ENCODE results near the gene PGAM2.

The PGAM2 gene

DNA sequence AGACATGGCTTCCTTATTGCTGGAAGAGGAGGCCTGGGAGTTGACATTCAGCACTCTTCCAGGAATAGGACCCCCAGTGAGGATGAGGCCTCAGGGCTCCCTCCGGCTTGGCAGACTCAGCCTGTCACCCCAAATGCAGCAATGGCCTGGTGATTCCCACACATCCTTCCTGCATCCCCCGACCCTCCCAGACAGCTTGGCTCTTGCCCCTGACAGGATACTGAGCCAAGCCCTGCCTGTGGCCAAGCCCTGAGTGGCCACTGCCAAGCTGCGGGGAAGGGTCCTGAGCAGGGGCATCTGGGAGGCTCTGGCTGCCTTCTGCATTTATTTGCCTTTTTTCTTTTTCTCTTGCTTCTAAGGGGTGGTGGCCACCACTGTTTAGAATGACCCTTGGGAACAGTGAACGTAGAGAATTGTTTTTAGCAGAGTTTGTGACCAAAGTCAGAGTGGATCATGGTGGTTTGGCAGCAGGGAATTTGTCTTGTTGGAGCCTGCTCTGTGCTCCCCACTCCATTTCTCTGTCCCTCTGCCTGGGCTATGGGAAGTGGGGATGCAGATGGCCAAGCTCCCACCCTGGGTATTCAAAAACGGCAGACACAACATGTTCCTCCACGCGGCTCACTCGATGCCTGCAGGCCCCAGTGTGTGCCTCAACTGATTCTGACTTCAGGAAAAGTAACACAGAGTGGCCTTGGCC, 4.3 kb downstream of the PGAM2 start:
- TF ChIP-seq GATA3 (IDR thresholded peaks at IDR 0.05; ENCODE audit: low read depth, low read length) = no peak
- TF ChIP-seq GATA2 (IDR thresholded peaks at IDR 0.05; ENCODE audit: low read depth, low read length) = no peak

DNA sequence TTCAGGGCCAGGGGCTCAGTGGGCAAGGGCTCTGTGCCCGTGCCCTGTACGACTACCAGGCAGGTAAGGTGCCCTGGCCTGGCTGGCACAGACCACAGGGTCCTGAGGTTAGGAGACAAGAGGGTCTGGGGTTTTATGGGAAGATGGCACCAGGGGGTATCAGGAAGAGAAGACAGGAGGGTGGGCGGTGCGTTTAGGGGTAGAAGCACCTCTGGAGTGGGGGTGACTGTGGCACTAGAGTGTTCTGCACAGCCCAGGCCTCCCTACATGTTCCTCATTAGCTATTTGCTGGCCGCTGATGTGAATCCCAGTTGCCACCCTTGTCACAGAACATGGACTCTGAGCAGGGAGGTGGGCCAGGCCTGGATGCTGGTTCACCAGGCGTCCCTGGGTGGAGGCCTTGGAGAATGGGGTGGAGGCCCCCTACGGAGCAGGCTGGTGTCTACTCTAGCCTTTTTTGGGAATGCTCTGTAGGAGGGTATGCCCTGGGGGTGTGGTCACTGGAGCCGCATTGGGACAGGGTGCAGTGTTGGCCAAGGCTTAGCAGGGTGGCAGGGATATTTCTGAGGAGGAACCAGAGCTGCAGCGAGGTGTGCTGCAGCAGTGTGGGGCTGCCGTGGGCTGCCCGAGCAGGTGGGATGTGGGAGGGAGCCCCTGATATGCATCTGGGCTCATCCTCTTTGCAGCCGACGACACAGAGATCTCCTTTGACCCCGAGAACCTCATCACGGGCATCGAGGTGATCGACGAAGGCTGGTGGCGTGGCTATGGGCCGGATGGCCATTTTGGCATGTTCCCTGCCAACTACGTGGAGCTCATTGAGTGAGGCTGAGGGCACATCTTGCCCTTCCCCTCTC, 5.0 kb downstream of the PGAM2 start:
- no peak for TF ChIP-seq GATA2 (IDR thresholded peaks at IDR 0.05; ENCODE audit: low read depth, low read length)
- TF ChIP-seq GATA3 (IDR thresholded peaks at IDR 0.05; ENCODE audit: low read depth, low read length) = no peak

DNA sequence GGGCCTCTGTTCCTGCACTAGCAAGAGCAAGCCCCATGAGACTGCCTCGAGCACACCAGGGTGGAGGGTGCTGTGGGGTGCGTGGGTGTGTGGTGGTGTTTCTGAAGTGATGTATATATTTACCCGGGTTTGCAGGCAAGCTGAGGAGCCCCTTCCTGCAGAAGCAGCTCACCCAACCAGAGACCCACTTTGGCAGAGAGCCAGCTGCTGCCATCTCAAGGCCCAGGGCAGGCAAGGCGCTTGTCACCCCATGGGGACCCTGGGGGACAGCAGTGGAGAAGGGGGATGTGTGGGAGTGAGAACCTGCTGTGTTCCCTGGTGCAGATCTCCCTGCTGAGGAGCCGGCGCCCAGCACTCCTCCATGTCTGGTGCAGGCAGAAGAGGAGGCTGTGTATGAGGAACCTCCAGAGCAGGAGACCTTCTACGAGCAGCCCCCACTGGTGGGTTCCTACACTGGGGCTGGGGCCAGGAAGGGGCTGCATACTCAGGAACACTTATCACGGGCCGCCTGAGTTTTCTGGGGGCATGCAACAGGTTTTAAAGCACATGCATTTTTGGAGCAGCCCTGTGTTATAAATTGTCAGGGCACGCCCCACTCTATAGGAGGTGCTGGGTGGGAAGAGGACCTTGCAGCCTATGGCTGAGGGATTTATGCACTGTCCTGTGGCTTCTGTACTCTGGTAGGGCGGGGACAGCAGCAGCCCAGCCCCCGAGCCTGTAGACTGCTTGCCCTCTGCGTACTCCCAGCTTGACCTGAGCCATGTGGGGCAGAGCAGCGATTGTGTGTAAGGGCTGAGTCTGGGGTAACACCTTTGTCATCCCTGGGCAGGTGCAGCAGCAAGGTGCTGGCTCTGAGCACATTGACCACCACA, 5.9 kb downstream of the PGAM2 start:
- TF ChIP-seq GATA2 (IDR thresholded peaks at IDR 0.05; ENCODE audit: low read depth, low read length) = no peak
- TF ChIP-seq GATA3 (IDR thresholded peaks at IDR 0.05; ENCODE audit: low read depth, low read length) = no peak

DNA sequence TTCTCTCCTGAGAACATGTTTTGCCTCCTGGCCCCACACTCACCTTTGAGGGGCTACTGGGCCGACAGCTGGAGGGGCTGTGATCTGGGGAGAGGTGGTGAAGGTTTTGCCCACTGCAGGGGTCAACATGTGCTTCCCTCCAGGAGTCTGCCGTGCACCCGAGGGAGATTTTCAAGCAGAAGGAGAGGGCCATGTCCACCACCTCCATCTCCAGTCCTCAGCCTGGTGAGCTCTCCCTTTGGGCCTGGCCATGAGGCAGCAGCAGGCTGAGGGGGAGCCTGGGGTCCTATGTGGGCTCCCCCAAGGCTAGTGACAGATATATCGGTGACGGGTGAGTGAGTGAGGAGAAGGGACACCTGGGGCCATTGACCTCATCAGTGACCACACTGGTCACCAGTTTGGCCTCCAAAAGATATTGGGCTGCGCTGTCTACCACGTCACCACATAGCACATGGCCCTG, 6.6 kb downstream of the PGAM2 start:
- TF ChIP-seq GATA2 (IDR thresholded peaks at IDR 0.05; ENCODE audit: low read depth, low read length) = no peak

DNA sequence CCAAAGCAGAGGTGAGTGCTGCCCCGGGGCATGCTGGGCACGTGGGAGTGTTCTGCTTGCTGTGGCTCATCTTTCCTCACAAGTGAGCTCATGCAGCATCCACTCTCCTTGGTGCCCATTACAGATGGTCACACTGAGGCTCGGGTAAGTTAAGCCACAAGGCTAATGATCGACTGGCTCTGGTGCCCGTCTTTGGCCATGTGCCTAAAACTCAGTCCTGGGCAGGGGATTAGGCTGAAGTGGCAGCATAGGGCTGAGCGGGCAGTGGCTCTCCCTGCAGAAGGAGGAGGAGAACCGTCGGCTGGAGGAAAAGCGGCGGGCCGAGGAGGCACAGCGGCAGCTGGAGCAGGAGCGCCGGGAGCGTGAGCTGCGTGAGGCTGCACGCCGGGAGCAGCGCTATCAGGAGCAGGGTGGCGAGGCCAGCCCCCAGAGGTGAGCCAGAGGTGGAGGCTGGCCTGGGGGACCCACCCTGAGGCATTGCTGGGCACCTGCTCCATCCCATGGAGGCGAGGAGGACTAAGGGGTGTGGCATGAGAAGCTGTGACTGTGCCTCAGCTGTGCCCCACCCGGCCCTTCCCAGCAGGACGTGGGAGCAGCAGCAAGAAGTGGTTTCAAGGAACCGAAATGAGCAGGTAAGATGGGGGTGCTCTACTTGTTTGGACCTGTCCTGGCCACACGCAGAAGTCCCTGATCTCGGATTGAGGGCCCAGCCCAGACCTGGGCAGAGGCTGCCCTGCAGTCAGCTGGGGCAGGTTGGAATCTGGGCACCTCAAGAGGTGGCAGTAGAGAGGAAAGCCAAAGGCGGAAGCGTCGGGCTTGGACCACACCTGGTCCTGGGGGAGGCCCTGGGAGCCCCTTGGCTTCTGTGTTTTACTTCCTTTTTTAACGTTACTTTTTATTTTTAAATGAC, 7.3 kb downstream of the PGAM2 start:
- TF ChIP-seq GATA2 (IDR thresholded peaks at IDR 0.05; ENCODE audit: low read depth, low read length) = no peak
- TF ChIP-seq GATA3 (IDR thresholded peaks at IDR 0.05; ENCODE audit: low read depth, low read length) = no peak

DNA sequence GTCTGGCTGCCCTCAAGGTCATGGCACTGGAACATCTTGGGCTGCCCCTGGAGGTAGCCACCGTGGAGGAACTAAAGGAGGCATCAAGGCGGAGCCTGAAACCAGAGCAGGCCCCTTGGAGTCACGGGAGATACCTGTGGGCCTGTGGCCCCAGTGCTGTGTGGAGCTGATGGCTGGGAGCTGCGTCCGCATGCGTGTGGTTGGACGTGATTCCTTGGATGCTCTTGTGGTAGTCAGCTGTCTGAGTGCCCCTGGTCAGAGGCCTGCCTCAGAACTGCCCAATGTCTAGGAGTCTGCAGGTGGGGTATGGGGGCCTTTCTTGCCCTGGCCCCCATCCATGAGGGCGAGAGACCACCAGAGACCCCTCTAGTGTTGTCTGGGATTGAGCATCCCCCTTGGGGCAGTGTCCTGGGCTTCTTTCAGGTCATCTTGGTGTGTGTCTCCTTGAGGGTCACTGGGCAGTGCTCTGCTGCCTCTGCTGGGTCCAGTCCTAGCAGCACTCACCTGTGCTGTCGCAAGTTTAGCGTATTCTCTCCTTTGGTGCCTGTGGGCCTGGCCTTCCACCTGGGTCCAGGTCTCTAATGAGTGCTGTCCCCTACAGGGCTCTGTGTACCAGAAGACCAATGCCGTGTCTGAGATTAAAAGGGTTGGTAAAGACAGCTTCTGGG, 8.1 kb downstream of the PGAM2 start:
- TF ChIP-seq GATA3 (IDR thresholded peaks at IDR 0.05; ENCODE audit: low read depth, low read length) = no peak
- no peak for TF ChIP-seq GATA2 (IDR thresholded peaks at IDR 0.05; ENCODE audit: low read depth, low read length)

DNA sequence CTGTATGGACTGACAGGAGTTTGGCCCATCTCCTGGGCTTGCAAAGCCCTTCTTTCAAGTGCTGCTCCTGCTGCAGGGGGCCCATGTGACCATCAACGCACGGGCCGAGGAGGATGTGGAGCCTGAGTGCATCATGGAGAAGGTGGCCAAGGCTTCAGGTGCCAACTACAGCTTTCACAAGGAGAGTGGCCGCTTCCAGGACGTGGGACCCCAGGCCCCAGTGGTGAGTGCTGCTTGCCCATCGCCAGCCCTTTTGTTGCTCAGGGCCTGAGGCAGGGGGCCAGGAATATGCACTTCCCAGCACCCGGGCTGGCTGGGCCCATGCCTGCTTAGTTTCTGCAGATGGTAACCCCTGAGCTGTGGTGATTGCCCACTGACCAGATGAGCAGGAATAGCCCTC, 8.7 kb downstream of the PGAM2 start:
- TF ChIP-seq GATA3 (IDR thresholded peaks at IDR 0.05; ENCODE audit: low read depth, low read length) = no peak
- TF ChIP-seq GATA2 (IDR thresholded peaks at IDR 0.05; ENCODE audit: low read depth, low read length) = no peak

DNA sequence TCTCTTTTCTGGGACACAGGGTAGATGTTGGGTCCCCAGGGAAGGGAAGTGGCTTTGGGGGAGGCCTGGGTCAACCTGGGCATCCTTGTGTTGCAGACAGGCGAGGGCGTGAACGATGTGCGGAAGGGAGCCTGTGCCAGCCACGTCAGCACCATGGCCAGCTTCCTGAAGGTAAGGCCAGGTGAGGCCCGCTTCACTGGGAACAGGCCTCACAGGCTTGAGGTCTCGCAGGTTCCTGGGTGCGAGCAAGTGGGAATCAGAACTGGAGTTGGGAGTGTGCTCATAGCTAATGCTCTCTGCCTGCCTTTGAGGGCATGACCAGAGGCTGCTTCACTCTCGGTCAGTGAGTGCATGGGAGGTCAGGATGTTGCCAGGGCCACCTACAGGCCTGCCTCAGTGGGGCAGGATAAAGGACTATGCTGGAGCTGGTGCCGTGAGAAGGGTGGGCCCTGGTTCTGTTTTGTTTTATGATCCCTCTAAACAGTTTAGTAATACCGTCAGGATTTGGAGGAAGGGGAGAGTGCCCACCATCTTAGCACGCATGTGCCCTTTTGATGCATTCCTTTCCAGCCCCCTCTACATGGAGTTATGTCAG, 12.5 kb downstream of the PGAM2 start:
- TF ChIP-seq GATA3 (IDR thresholded peaks at IDR 0.05; ENCODE audit: low read depth, low read length) (no peak), GATA2 (IDR thresholded peaks at IDR 0.05; ENCODE audit: low read depth, low read length) (no peak)

DNA sequence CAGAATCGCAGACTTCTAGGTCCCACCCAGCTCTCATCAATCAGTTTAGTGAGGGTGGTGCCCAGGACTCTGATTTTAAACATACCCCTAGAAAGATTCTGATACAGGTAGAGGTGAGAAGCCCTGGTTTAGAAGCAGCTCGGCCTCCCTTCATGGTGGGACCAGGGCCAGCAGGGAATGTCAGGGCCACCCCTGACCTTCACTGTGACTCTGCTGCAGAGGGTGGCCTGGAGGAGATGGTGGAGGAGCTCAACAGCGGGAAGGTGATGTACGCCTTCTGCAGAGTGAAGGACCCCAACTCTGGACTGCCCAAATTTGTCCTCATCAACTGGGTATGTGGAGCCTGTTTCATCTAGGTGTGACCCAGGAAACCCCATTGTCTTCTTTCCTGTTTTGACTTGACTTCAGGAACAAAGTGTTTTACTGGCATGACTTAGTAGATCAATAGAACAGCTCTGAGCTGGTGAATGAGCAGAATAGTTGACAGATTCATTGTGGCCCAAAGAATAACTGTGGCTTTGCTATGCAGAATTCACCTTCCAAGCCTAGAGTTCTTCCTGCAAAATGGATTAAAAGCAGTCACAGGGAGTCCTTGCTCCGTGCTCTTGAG, 13.7 kb downstream of the PGAM2 start:
- TF ChIP-seq GATA2 (IDR thresholded peaks at IDR 0.05; ENCODE audit: low read depth, low read length) = no peak
- TF ChIP-seq GATA3 (IDR thresholded peaks at IDR 0.05; ENCODE audit: low read depth, low read length) = no peak

DNA sequence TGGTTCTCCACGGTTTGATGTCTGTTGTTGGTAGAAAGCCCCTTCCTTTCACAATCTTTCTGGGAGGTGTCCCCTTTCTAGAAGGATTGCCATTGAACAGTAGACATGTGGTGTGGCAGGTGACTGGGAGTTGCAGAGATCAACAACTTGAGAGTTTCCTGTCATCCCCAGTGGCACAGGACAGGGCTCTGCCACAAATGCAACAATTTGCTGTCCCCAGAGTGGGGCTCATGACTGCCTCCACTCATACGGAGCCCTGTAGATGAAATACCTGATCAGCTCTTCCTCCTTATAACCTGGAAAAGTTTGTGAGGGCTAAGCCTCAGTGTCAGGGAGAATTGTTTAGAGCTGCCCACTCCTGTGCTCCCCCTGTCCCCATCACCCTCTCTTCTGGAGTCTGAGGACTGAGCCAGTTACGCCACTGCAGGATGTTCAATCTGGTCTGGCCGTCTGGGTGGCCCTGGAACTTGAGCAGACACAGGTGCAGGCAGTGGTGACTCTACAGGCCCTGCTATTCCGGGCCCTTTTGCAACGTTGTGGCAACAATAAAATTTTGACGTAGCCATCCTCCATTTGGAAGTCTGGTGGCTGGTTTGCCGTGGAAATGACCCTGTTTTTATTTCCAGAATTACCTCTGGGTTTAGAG, 14.3 kb downstream of the PGAM2 start:
- TF ChIP-seq GATA2 (IDR thresholded peaks at IDR 0.05; ENCODE audit: low read depth, low read length) (no peak), GATA3 (IDR thresholded peaks at IDR 0.05; ENCODE audit: low read depth, low read length) (no peak)

DNA sequence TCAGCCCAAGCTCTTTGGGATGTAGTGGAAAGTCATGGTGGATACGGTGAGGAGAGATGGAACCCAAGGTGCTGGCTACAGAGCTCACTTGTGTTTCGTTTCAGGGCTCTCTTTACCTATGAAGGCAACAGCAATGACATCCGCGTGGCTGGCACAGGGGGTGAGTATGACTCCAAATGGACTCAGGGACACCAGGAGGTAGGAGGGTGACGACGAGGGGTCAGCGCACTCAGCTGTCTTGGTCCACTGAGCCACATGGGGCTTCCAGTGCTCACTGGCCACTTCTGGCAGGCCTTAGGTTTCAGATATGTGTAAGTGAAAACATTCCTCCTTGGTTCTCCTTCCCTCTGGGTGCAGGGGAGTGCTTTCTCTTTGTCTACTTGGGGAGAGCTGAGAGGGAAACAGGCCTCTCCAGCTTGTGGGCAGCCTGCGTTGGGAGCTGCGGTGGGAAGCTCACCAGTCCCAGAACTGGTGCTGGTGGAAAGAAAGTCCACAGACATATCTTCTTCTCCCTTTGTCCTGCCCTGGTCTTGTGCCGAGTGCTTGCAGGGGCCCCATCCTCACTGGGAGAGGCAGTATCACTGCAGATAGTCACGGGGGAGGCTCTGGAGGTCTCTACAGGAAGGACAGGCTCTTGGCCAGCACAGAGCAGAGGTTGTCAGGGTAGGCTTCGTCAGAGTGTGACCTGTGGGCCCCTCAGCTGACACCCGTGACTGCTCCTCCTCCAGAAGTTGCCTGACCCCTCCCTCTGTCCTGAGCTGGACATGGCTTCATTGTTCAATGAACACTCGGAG, 15.0 kb downstream of the PGAM2 start:
- no peak for TF ChIP-seq GATA3 (IDR thresholded peaks at IDR 0.05; ENCODE audit: low read depth, low read length)
- no peak for TF ChIP-seq GATA2 (IDR thresholded peaks at IDR 0.05; ENCODE audit: low read depth, low read length)
